GM18517 (cell line): ENCODE results near the gene MAGI3.
"Not testable (repeated sequence)": the region's sequence is repeated elsewhere in the genome, so short reads cannot be mapped to it uniquely, and the experiment has no call there.

Source experiments
- ATAC-seq: cut with Tn5 transposase; IDR thresholded peaks from one replicate; pipeline ENCODE4 v1.9.1; 2021; ENCODE audit warnings: mild to moderate bottlenecking, moderate library complexity; ENCODE audit not compliant: unreplicated experiment

The MAGI3 gene

DNA sequence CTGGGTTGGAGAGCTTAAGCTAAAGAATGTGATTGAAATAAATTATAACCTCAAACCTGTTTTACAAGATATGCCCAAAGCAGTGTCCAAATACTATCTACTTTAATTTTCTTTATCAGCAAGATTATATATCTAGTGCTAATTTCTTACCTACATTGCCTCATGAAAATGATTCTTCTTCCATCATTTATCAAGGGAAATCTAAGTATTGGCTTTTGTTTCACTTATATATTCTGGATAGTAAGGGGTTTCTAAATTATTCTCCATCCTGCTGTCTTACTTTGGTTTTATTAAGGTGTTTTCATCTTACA lies 287.8 kb downstream of the MAGI3 start:
- ATAC-seq: no peak

DNA sequence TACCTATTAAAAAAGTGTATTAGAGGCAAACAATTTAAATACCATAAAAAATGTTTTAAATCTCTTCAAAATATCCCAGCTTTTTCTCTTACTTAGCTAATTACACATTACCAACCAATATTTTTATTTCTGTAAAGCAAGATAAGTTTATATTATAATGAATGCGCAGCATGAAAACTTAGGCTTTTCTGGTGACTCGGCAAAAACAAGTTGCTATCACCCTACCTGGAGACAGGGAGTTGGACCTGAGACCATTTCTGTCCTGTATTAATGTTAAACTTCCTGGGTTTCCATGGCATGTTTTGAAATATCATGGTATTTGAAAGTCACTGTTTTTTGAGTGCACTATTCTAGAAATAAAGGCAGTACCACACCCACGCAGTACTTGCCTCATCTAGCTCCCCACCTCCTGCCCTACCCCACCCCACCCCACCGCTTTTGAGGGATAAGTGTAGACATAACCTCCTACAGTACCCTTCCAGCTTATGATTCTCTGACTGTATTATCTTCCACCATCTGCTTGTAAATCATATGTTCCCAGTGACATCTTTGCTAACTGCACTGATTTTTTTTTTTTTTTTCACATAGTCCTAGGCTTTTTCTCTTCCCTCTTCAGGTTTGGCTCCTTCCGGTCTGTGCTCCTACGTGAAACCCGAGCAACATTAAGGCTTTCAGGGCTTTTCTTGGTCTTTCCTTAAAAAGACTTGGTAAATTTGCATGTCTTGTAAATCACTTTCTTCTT lies 291.5 kb downstream of the MAGI3 start:
- ATAC-seq: no peak

DNA sequence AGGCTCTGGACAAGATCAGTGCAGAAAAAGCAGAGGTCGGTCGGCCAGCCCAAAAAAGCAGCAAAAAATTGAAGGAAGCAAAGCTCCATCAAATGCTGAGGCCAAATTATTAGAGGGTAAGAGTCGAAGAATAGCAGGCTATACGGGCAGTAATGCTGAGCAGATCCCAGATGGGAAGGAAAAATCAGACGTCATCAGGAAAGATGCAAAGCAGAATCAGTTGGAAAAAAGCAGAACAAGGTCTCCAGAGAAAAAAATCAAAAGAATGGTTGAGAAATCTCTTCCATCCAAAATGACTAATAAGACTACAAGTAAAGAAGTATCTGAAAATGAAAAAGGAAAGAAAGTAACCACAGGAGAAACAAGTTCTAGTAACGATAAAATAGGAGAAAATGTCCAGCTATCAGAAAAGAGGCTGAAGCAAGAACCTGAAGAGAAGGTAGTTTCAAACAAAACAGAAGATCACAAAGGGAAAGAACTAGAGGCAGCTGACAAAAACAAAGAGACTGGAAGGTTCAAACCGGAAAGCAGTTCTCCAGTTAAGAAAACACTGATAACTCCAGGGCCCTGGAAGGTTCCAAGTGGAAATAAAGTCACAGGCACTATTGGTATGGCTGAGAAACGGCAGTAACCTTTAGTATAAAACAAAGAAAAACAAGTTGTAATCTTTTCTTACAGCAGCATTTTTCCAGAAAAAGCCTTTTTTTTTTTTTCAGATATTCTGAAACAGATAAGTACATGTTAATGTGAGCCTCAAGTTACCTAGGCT lies 293.3 kb downstream of the MAGI3 start:
- no peak for ATAC-seq

- ATAC-seq: no peak
Observed at GRCh38 chr1:113684153-113684541, 293.8 kb downstream of the MAGI3 start.

- ATAC-seq: no peak
Observed at GRCh38 chr1:113686891-113687618, 296.7 kb downstream of the MAGI3 start.

DNA sequence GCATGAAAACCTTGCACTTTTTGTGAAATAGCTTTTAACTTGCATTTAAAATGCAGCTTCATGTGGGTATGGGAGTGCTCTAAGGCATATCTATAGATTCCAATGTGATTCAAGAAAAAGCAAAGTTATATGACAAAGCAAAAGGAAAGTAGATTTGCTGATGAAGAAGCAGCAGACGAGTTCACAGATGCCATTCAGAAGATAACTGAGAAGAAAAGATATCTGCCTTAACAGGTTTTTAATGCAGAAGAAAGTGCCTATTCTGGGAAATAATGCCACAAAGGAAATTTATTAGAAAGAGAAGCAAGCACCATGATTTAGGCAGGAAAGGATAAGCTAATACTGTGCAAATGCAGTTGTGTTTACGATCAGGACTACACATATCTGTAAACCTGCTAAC lies 300.9 kb downstream of the MAGI3 start:
- ATAC-seq: no peak

DNA sequence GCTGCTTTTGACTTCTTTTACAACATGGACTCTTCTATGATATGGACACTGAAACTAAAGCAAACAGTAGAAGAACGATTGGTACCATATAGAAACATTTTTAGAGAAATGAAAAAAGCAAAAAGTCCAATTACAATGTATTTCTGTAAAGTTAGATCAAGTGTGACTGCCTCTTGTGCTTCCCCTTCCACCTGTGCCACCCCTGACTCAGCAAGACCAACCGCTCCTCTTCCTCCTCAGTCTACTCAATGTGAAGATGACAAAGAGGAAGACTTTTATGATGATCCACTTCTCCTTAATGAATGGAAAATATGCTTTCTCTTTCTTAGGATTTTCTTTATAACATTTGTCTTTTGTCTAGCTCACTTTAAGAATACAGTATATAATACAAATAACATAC lies 302.0 kb downstream of the MAGI3 start:
- ATAC-seq: no peak

DNA sequence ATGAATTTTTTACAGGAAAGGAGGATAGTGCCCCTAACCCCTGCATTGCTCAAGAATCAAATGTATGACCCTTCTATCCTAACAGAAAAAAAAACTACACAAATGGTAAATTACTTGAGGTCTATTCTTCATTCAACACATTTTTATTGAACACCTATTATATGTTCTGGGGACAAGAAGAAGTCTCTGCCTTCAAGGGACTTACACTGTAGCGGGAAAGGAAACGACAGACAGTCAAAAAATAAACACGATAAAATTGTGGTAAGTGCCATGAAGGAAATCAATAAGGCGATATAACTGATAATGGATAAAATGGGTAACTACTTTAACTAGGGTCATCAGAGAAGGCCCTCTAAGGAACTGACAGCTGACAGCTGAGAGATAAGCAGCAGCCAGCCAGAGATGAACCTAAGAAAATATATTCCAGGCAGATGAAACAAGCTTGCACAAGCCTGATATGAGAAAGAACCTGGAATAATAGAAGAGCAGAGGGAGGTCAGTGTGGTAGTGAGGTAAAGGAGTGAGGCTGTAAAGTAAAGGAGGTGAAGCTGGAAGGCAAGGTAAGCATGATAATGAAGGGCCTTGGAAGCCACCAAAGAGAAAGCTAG lies 302.6 kb downstream of the MAGI3 start:
- no peak for ATAC-seq

- no peak for ATAC-seq
Observed at GRCh38 chr1:113694910-113695309, 304.6 kb downstream of the MAGI3 start.

DNA sequence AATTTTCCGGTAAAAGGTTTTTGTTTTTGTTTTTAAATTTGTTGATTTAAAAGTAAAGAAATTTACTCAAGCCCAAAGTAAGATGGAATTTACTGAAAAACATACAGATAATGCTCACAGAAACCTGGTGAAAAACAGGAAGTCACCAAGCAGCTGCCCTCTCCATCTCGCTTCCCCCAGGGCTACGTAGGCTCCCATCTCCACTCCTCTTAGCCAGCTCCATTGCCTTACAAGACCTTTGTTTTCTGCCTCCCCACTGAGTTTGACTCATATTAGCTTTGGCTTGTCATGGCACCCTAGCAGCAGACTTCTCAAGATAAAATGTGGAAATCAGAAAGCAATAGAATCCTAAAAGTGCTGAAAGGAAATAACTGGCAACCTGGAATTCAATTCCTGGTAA lies 311.1 kb downstream of the MAGI3 start:
- ATAC-seq: no peak

DNA sequence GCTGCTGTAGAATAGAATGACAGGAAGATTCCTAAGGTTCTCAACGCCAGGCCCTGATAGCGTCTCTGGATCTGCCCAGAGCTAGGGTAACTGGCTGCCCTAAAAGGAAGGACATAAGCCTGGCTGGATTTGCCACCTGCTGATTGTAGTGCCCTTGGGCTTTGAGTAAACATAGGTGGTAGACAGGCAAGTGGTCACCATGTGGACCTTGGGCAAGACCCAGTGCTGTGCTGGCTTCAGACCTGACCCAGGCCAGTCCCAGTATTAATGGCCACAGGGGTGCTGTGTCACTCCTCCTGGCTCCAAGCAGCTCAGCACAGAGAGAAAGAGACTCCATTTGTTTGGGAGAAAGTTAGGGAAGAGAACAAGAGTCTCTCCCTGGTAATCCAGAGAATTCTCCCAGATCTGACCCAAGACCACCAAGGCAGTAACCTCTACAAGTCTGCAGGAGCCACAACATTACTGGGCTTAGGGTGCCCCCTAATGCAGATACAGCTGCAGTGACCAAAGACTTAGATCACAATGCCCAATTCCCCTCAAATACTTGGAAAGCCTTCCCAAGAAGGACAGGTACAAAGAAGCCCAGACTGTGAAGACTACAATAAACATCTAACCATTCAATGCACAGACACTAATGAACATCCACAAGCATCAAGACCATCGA lies 324.4 kb downstream of the MAGI3 start:
- ATAC-seq: no peak

DNA sequence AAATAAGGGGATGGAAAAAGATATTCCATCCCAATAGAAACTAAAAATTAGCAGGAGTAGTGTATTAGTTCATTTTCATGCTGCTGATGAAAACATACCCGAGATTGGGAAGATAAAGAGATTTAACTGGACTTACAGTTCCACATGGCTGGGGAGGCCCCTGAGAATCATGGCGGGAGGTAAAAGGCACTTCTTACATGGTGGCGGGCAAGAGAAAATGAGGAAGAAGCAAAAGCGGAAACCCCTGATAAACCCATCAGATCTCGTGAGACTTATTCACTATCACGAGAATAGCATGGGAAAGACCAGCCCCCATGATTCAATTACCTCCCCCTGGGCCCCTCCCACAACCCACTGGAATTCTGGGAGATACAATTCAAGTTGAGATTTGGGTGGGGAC lies 327.2 kb downstream of the MAGI3 start:
- not testable (repeated sequence) for ATAC-seq

DNA sequence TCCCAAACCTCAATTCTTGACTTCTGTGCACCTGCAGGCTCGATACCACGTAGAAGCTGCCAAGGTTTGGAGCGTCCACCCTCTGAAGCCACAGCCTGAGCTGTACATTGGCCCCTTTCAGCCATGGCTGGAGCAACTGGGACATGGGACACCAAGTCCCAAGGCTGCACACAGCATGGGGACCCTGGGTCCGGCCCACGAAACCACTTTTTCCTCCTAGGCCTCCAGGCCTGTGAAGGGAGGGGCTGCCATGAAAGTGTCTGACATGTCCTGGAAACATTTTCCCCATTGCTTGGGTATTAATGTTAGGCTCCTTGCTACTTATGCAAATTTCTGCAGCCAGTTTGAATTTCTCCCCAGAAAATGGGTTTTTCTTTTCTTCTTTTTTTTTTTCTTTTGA lies 328.3 kb downstream of the MAGI3 start:
- not testable (repeated sequence) for ATAC-seq

DNA sequence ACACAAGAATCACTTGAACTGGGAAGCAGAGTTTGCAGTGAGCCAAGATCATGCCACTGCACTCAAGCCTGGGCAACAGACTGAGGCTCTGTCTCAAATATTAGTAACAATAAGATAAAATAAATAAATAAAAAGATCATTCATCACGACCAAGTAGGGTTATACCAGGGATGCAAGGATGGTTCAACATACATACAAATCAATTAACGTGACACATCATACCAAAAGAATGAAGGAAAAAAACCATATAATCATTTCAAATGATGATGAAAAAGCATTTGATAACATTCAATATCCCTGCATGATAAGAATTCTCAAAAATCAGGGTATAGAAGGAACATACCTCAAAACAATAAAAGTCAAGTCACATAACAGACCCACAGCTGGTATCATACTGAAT lies 330.7 kb downstream of the MAGI3 start:
- no peak for ATAC-seq

GRCh38 chr1:113732802-113733201 lies 342.5 kb downstream of the MAGI3 start:
- ATAC-seq: no peak

DNA sequence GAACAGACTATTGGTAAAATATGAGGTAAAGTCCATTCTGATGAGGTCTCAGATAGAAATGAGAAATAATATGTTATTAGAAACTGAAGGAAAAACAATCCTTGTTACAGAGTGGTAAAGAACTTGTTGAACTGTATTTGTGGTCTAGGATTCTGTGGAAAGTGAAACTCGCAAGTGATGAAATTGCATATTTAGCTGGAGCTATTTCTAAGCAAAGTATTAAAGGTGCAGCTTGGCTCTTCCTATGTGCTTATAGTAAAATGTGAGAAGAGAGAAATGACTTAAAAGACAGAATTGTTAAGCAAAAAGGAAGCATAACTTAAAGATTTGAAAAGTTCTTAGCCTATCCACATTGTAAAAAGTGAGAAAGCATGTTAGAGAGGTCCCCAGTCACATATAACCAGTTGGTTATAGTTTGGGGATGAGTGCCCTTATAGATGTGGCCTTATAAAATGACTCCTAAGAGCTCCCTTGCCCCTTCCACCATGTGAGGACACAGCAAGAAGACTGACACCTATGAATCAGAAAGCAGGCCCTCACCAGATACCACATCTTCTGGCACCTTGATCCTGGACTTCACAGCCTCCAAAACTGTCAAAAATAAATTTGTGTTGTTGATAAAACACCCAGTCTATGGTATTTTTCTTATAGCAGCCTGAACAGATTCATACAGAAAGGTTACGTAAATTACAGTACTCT lies 344.2 kb downstream of the MAGI3 start:
- no peak for ATAC-seq
